DND-41 (cell line): ENCODE measurements around the gene TBXAS1.

Experiments used
- ATAC-seq: fragments of 200-7000 bp; cut with Tn5 transposase; 3 replicates; pipeline ENCODE4 v1.9.1; 2021; ENCODE audit warnings: low read depth; ENCODE audit not compliant: insufficient read depth
- DNase-seq: peaks from one replicate; pipeline ENCODE4 v3.0.0-alpha.2; 2020
- H2AFZ ChIP-seq: 2 replicates; pipeline ENCODE4 v1.6.0; 2012; ENCODE audit warnings: low read depth, low read length
- H3K27ac ChIP-seq: 2 replicates; pipeline ENCODE4 v1.5.1; 2012; ENCODE audit warnings: low read length, inconsistent platforms
- H3K27me3 ChIP-seq: fragments of 200-600 bp; sonication (generic); 2 replicates; pipeline ENCODE4 v1.6.0; 2012; ENCODE audit warnings: low read length, mild to moderate bottlenecking, inconsistent platforms; ENCODE audit not compliant: insufficient read depth, poor library complexity
- H3K36me3 ChIP-seq: 2 replicates; pipeline ENCODE4 v1.5.1; 2012; ENCODE audit warnings: low read length, inconsistent platforms; ENCODE audit not compliant: insufficient read depth
- H3K4me1 ChIP-seq: 2 replicates; pipeline ENCODE4 v1.5.1; 2012; ENCODE audit warnings: mild to moderate bottlenecking, low read length; ENCODE audit not compliant: insufficient read depth
- H3K4me2 ChIP-seq: 2 replicates; pipeline ENCODE4 v1.6.0; 2012; ENCODE audit warnings: mild to moderate bottlenecking, moderate library complexity, low read length, inconsistent platforms; ENCODE audit not compliant: insufficient read depth
- H3K4me3 ChIP-seq, 2 experiments: fragments of 200-600 bp in 1 of 2; shearing (Covaris generic) in 1 of 2; 2 replicates each; pipeline ENCODE4 v1.5.1; 2012 to 2016; ENCODE audit warnings: inconsistent platforms in 2 of 2, low read length in 2 of 2, mild to moderate bottlenecking in 2 of 2, low read depth in 1 of 2, moderate library complexity in 1 of 2
- H3K79me2 ChIP-seq: 2 replicates; pipeline ENCODE4 v1.6.0; 2012; ENCODE audit warnings: low read length, inconsistent platforms; ENCODE audit not compliant: insufficient read depth
- H3K9ac ChIP-seq: 2 replicates; pipeline ENCODE4 v1.6.0; 2012; ENCODE audit warnings: low read depth, mild to moderate bottlenecking, inconsistent platforms, low read length, moderate library complexity
- H3K9me3 ChIP-seq: 2 replicates; pipeline ENCODE4 v1.5.1; 2012; ENCODE audit warnings: low read length, moderate library complexity, mild to moderate bottlenecking, inconsistent platforms; ENCODE audit not compliant: insufficient read depth, severe bottlenecking
- H4K20me1 ChIP-seq: 2 replicates; pipeline ENCODE4 v1.6.0; 2012; ENCODE audit warnings: low read length; ENCODE audit not compliant: insufficient read depth
- EZH2 ChIP-seq: IDR thresholded peaks from 3 replicates; pipeline ENCODE4 v1.6.1; 2012; ENCODE audit warnings: borderline replicate concordance, low read depth, mild to moderate bottlenecking, moderate library complexity, low read length, inconsistent platforms; ENCODE audit not compliant: severe bottlenecking
- TF ChIP-seq, protein P1 (sequence below): IDR thresholded peaks from 2 replicates; pipeline ENCODE4 v1.5.1; 2012; ENCODE audit warnings: borderline replicate concordance, low read length, moderate library complexity, mild to moderate bottlenecking; ENCODE audit not compliant: poor library complexity, severe bottlenecking; ENCODE audit errors: extremely low read depth

The TBXAS1 gene

DNA sequence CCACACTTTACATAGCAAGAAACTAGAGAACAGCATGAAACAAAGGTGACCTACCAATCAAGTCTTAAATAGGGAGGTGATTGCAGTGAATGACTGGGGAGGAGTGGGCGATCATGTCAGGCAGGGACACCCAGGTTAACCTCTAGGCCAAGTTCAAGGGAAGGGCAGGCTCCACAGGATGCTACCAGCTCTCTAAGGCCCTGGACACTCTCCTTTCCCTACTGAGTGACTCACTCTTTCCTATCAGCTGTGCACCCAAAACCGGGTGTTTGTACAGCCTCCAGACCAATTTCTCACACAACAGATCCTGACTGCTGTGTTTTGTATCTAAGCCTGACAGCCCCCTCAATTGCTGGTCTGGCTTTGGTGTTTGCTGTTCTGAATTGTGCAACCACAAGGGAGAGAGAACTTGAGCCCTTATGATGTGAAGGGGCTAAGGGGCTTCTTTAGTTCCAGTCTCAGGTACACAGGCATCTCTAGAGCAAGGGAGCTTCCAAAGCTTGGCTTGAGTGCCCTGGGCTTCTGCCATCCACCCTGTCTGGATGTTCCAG lies 107.8 kb downstream of the TBXAS1 start:
- no peak overlapping the region for H3K4me2 ChIP-seq
- H3K27ac ChIP-seq, result no peak overlapping the region
- no peak for DNase-seq
- no peaks in the 10 kb centered on the region for H3K79me2 ChIP-seq
- H3K4me1 ChIP-seq, result no peaks in the 10 kb centered on the region
- no peaks in the 10 kb centered on the region for H3K9me3 ChIP-seq
- TF ChIP-seq EZH2, result no peak
- TF ChIP-seq, protein P1, sequence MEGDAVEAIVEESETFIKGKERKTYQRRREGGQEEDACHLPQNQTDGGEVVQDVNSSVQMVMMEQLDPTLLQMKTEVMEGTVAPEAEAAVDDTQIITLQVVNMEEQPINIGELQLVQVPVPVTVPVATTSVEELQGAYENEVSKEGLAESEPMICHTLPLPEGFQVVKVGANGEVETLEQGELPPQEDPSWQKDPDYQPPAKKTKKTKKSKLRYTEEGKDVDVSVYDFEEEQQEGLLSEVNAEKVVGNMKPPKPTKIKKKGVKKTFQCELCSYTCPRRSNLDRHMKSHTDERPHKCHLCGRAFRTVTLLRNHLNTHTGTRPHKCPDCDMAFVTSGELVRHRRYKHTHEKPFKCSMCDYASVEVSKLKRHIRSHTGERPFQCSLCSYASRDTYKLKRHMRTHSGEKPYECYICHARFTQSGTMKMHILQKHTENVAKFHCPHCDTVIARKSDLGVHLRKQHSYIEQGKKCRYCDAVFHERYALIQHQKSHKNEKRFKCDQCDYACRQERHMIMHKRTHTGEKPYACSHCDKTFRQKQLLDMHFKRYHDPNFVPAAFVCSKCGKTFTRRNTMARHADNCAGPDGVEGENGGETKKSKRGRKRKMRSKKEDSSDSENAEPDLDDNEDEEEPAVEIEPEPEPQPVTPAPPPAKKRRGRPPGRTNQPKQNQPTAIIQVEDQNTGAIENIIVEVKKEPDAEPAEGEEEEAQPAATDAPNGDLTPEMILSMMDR, result no peak
- no peaks in the 10 kb centered on the region for H3K36me3 ChIP-seq
- no peaks in the 10 kb centered on the region for H4K20me1 ChIP-seq
- H3K4me3 ChIP-seq, result no peak overlapping the region
- no peak overlapping the region for H3K9ac ChIP-seq
- H3K27me3 ChIP-seq, result no peaks in the 10 kb centered on the region
- no peak overlapping the region for H2AFZ ChIP-seq
- no peak for ATAC-seq

DNA sequence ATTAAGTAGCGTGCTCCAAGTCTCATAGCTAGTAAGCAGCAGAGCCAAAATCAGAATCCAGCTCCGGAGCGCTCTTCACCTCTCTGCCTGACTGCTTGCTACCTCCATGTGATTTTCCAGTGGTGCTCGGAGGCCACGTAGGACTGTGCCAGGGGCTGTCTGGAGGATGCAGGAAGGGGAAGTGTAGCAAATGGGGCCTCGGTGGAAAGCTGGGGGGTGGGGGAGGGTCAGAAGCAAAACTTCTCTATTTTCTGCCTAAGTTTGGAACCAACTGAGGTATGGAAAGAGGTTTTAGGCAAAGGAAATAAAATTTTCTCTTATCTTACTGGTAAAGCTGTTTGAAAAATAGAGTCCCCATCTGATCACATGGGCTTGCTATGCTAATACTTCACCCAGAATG lies 108.7 kb downstream of the TBXAS1 start:
- no peak for TF ChIP-seq EZH2
- TF ChIP-seq, protein P1, result no peak
- Histone ChIP-seq H3K9ac (no peak overlapping the region), H4K20me1 (no peaks in the 10 kb centered on the region), H3K27ac (no peak overlapping the region), H3K9me3 (no peaks in the 10 kb centered on the region), H2AFZ (no peak overlapping the region), H3K4me1 (no peaks in the 10 kb centered on the region), H3K4me3 (no peak overlapping the region), H3K36me3 (no peaks in the 10 kb centered on the region), H3K4me2 (no peak overlapping the region), H3K79me2 (no peaks in the 10 kb centered on the region), H3K27me3 (no peaks in the 10 kb centered on the region)
- DNase-seq (no peak), ATAC-seq (no peak)

DNA sequence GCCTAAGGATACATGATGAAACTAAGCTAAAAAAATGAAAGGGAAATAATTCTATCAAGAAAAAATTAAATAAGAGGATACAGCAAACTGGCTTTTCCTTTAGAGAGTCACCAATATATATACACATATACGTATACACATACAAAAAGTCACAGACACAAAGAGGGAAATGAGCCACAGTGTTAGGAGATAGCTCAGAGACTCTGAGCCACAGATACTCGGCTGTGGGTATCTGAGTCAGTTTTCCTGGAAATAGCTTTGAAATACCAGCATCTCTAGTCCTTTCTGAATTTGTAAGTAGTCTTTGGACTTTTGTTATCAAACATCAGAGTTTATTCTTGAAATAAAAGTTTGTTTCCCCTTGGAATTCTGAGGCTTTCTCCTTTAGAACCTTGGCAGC lies 111.8 kb downstream of the TBXAS1 start:
- no peaks in the 10 kb centered on the region for H3K4me1 ChIP-seq
- no peaks in the 10 kb centered on the region for H3K9me3 ChIP-seq
- H3K27ac ChIP-seq, result no peak overlapping the region
- DNase-seq, result no peak
- no peak overlapping the region for H3K4me2 ChIP-seq
- no peak overlapping the region for H3K9ac ChIP-seq
- H2AFZ ChIP-seq, result no peak overlapping the region
- no peak overlapping the region for H3K4me3 ChIP-seq
- no peaks in the 10 kb centered on the region for H3K79me2 ChIP-seq
- no peak for ATAC-seq
- H4K20me1 ChIP-seq, result no peaks in the 10 kb centered on the region
- TF ChIP-seq EZH2, result no peak
- TF ChIP-seq, protein P1, result no peak
- peaks cover 3% of the 10 kb centered on the region for H3K27me3 ChIP-seq
- no peaks in the 10 kb centered on the region for H3K36me3 ChIP-seq

DNA sequence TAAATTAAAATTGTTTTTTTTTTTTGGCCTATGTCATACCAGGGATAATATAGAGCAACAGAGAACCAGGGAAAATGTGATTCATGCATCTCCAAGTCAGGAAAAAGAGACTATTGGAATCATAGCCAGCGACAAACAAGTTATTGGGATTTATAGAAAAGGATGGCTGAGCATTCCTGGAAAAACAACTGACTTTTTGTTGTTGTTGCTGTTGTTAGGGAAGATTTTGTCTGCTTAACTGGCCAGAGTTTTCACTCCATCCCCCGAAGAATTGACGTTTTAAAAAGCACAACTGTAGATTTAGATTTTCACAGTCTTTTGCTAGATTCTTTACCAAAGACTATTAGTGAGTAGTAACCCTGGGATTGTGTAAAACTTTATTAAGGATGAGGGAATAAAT lies 112.4 kb downstream of the TBXAS1 start:
- no peak overlapping the region for H2AFZ ChIP-seq

More for the DNA sequence above, 112.4 kb downstream of the TBXAS1 start:
- no peak overlapping the region for H3K27ac ChIP-seq
- H3K4me2 ChIP-seq, result no peak overlapping the region
- no peaks in the 10 kb centered on the region for H3K9me3 ChIP-seq
- H3K36me3 ChIP-seq, result no peaks in the 10 kb centered on the region
- H3K79me2 ChIP-seq, result no peaks in the 10 kb centered on the region
- peaks cover 3% of the 10 kb centered on the region for H3K27me3 ChIP-seq
- H4K20me1 ChIP-seq, result no peaks in the 10 kb centered on the region
- ATAC-seq, result no peak
- TF ChIP-seq, protein P1, result no peak
- DNase-seq, result no peak
- no peak overlapping the region for H3K4me3 ChIP-seq
- H3K4me1 ChIP-seq, result no peaks in the 10 kb centered on the region
- no peak overlapping the region for H3K9ac ChIP-seq
